Kidney capillary endothelial cell (primary cell): ENCODE measurements around the gene B4GALT1.
"Not testable (repeated sequence)": the region's sequence is repeated elsewhere in the genome, so short reads cannot be mapped to it uniquely, and the experiment has no call there.

ENCODE experiments used
- DNase-seq: peaks from one replicate; pipeline ENCODE4 v3.0.0-alpha.2; 2018; ENCODE audit warnings: low spot score

B4GALT1 gene

GRCh38 chr9:33184963-33185362 is 17.8 kb upstream of the B4GALT1 start:
- no peak for DNase-seq

DNA sequence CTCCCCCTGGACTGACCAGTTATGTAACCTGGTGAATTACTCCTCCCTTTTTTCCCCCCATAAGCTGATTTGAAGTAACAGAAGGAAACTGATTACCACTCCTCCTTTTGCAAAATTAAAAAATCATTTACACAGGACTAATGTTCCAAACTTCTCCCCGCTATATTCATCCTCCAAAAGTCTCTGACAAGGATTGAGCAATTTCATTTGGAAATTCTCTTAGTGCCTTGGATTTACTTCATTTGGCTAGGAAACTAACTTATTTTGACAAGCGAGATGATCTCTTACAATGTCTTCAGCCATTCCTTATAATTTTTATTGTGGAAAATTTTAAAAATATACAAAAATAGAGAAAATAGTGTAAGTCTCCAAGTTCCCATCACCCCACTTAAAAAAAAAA is 15.4 kb upstream of the B4GALT1 start:
- DNase-seq = no peak

DNA sequence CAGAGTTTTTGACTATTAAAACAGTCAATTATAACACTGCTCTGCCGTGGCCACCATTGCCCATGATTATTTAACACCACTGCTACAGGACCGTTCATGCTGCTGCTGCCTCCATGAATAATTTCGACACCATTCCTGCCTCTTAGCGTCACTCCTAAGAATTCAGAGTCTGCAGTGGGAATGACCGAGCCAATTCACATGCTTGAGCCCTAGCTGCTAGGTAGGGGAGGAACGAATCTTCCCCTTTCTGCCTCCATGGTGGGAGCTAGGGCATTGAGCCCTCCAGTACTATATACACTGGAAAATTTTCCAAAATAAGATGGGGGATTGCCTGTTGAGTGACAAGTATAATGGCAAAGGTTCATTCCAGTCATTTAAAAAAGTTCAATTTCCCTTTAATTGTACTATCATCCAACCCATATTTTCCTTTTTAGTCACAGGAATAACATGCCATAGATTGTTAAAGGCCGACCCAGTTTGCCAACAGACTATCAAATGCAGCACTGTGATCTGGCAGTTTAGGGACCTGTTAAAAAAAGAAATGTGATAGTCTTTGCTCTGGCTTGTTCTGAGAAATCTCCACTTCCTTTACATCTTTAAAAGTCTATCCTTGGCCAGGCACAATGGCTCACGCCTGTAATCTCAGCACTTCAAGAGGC is 13.5 kb upstream of the B4GALT1 start:
- DNase-seq = no peak

DNA sequence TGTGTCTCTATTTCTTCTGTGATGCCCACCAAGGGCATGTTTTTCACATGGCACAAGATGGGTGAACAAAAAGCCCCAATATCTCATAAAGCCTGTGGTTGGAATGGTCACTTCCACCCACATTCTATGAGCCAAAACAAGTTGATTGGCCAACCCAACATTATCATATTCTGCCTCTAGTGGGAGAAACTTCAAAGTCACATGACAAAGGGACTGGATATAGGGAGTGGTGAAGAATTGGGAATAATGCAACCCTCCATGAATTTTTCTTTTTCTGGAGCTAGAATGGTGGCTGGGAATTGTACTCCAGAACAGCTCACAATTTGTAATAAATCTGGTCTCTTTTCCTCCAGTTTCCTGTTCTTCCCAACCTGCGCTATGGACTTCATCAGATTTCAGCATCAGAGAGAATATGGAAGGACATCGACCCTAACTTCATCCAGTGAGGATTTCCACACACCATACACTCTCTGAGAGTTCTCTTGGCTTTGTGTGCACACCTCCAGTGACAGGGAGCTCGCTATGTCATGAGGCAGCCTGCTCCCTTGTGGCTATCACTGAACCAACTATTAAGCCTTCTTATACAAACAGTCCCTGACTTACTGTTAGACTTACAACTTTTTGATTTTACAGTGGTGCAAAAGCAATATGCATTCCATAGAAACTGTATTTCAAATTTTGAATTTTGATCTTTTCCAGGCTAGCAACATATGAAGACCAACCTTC is 12.0 kb upstream of the B4GALT1 start:
- DNase-seq = no peak

DNA sequence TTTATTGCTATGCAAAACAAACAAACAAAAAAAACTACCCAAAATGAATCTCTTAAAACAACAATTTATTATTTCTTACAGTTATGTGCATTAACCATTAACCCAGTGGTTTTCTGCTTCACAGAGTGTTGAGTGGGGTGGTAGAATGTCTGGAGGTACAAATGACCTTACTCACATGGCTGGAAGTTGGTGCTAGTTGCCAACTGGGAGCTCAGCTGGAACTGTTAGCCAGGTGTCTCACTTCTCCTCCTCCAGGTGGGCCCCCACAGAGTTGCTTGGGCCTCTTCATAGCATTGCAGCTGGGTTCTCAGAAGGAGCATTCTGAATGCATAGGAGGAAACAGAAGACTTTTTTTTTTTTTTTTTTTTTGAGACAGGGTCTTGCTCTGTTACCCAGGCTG is 10.5 kb upstream of the B4GALT1 start:
- no peak for DNase-seq

DNA sequence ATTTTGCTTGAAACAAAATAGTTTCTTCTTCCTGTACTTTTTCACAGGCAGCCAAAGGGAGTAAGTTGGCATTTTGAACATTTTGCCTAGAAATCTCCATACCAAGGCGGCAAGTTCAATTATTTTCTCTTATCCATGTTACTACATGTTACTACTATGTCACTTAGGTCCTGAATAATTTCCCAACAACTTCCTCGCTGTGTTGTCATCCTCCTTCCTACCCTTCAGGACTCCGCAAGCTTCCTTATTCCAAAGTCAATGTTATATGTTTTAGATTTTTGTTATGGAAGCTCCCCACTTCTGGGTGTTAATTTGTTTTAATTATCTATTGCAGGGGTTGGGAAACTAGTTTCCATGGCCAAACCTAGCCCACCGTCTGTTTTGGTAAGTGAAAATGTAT is 9.9 kb upstream of the B4GALT1 start:
- no peak for DNase-seq

- DNase-seq = no peak
Measured at GRCh38 chr9:33175649-33176325, 8.7 kb upstream of the B4GALT1 start.

DNA sequence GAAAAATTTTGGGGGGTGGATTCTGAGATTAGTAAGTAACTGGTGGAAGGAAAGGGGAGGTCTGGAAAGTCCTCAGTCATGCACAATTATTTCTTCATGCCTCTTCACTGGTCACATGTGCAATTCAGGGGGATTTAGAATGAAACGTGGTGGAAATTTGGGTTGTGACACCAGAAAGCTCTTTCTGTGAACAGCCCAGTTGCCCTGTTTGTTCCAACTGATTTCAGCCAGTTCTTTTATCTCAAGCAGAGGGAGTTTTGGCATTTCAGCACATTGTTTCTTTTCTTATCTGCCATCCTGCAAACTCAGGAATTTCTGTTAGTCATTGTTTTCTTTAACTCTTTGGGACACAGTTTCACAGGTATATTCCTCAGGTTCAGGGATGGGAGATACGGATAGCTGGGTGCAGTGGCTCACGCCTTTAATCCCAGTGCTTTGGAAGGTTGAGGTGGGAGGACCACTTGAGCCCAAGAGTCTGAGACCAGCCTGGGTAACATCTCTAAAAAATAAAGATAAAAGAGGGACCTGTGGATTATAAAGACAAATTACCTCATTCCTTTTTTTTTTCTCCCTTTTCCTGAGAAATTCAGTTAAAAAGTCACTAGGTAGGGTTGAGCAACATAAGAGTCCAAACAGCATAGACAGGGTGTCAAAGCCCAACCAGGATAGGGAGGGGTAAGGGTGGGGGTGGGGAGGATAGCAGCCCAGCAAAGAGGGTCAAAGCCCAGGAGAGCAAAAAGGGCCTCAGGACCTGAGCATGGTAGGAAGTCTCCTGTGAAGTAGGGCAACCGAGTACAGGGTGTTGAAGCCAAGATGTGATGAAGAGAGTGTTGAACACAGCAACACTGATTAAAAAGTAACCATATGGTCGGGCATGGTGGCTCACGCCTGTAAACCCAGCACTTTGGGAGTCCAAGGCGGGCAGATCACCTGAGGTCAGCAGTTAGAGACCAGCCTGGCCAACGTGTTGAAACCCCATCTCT is 5.4 kb upstream of the B4GALT1 start:
- DNase-seq = no peak

DNA sequence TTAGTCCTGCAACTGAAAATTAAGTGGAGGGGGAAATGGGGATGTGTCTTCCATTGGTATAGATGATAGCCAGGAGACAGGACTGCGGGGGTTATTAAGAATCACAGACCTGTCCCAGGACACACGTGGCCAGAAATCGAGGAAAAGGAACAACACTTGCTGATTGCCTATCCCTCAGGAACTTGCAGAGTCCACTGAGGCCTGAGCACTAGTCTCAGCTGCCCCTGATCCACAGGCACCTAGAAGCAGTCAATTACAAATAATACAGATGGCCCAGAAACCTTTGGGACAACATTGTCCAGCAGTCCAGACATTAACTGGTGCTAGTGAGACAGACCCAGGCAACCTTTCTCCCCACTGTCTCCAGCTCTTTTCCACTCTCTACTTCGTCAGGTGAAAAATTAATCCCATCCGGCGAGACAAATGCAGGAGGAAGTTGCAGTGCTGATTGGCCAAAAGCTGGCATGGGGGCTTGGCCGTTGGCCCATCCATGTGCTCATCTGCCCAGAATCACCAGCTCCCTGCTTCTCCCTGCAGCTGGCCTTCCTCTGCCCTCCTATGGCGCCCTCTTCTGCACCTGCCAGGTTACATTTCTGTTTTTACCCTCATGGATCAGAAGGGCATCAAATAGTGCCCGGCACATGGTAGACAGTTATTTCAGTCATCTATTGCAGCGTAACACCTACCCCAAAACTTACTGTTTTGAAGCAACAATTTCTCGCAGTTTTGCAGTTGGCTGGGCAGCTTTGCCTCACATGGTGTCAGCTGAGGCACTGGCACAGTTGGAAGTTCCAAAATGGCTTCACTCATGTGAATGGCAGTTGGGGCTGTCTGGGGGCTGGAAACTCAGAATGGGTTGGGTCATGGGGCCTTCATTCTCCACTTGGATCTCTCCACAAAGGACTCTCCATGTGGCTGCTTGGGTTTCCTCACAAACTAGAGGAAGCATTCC is 3.6 kb upstream of the B4GALT1 start:
- no peak for DNase-seq

GRCh38 chr9:33168941-33169544 is 1.9 kb upstream of the B4GALT1 start:
- DNase-seq = no peak

- DNase-seq = no peak
Measured at GRCh38 chr9:33167972-33168461, 881 bp upstream of the B4GALT1 start.

DNA sequence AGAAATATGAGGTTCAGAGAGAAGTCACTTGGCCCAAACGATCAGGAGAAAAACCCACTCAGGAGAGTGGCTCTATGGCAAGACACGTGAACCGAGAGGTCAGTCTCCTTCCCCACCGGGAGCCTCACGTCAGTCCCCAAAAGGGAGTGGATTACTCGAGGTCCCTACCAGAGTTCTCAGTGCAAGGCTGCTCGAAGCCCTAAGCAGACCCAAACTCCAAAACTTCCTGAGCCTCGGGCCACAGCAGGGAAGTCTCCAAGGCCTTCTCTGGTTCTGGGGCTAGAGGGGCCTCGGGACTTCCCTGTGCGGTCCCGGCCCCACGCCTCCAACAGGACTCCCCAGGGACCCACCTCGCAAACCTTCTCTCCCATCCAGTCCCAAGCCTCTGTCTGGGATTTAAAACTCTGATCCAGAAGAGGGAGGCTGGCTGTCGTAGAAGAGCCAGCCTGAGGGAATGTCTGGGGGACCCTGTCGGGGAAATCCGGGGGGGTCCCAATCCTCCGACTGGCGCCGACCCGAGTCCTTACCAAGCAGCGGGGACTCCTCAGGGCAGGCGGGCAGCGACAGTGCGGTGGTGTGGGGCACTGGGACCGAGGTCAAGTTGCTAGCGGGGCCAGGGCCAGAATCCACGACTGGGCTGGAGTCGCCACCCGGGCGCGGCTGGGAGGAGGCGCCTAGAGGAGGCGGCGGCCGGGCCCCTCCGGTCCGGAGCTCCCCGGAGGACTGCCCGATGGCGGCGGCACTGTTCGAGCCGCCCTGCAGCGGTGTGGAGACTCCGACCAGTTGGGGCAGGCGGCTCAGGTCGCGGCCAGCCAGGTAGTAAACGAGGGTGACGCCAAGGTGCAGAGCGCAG is 679 bp downstream of the B4GALT1 start:
- DNase-seq = no peak

GRCh38 chr9:33165263-33166151 is 1.6 kb downstream of the B4GALT1 start:
- DNase-seq = no peak

DNA sequence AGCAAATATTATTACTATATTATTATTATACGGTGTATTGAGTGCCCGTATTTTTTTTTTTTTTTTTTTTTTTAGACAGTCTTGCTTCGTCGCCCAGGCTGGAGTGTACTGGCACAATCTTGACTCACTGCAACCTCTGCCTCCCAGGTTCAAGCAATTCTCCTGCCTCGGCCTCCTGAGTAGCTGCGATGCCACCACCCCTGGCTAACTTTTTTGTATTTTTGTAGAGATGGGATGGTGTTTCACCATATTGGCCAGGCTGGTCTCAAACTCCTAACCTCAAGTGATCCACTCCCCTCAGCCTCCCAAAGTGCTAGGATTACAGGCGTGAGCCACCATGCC is 2.2 kb downstream of the B4GALT1 start:
- not testable (repeated sequence) for DNase-seq

GRCh38 chr9:33164138-33164809 is 2.9 kb downstream of the B4GALT1 start:
- no peak for DNase-seq

DNA sequence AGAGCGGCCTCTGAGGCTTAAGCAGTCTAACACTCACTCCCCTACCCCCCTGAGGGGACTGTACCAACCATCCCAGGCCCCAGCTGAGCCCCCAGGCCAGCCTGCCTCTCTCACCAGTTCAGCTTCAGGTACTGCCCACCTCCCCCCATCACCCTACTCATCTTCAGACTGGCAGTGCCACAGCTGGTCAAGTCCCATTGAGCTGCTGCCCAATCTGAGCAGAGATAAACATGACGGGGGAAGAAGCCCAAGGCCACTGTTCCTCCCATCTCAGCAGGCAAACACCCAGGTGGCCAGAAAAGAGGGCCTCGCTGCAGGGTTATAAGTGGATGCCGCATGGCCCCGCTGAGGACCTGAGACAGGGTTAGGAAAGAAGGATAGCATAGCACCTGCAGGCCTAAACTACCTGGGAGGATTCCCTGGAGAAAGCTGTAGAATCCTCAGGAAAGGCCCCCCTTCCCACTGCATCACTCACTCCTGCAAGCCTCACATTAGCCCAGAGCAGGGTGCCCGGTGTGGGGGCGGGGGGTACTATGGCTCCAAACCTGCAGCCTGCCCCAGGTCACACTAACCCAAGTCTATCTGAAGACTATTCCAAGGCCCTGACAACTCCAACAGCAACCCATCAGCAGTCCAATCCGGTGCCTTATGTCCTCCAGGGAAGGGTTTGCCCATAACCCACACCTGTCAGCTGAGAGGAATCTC is 3.6 kb downstream of the B4GALT1 start:
- no peak for DNase-seq

DNA sequence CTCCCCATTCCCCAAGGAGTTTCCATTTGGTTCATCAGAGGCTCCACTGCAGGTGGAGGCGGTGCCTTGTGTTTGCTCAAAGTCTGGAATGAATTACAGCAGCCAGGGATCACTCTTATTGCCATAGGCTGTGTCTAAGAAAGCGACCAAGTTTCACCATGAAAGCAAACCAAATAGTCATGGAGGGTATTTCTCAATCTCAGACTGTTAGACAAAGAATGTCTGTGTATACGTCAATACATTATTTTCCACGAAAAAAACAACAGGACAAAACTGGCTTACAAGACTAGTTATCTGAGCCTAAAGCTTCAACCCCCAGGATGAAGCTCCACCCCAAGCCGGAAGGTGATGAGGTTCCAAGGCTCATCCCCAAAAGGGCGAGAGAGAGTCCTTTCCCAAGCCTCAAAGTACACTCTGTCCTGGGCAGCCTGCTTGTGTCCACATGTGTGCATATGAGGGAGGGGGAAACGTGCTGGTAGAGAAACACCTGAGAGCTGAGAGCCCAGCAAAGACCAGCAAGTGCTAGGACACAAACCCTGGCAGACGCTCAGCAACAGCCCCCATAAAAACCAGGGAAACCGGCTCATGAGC is 4.3 kb downstream of the B4GALT1 start:
- no peak for DNase-seq
